Measurements from ENCODE around the gene DDX19B.
"Not testable (repeated sequence)": the region's sequence is repeated elsewhere in the genome, so short reads cannot be mapped to it uniquely, and the experiment has no call there.

- not testable (repeated sequence) for TF ChIP-seq CTCF (IDR thresholded peaks at IDR 0.05; ENCODE audit: borderline replicate concordance, extremely low read depth, low read length, poor library complexity, severe bottlenecking); EZH2 (IDR thresholded peaks at IDR 0.05; ENCODE audit: borderline replicate concordance, low read depth, low read length, severe bottlenecking)
Measured at GRCh38 chr16:70307726-70308125, 8.7 kb downstream of the DDX19B start.

Data from DND-41 (cell line).